HepG2 (cell line): ENCODE measurements around the gene APLP1. TPM values are rescaled to one million over a fixed set of nuclear protein-coding genes. Genes with fewer than 3 reads are reported as not detected.

Experiments used
- CCAR2 ChIP-seq: fragments of 200-400 bp; formaldehyde crosslinking; optimal IDR thresholded peaks from 2 replicates; pipeline ENCODE3; 2018; ENCODE audit warnings: low read depth, mild to moderate bottlenecking, low read length, moderate library complexity
- EED ChIP-seq: sonication (generic); formaldehyde crosslinking; IDR thresholded peaks from 2 replicates; pipeline ENCODE4 v1.5.0; 2020; ENCODE audit warnings: mild to moderate bottlenecking, missing genetic modification reagents
- HNRNPLL ChIP-seq: fragments of 200-400 bp; formaldehyde crosslinking; IDR thresholded peaks from 2 replicates; pipeline ENCODE4 v1.6.1; 2017; ENCODE audit warnings: mild to moderate bottlenecking, low read depth, low read length; ENCODE audit not compliant: poor library complexity, severe bottlenecking
- KLF11 ChIP-seq: IDR thresholded peaks from 2 replicates; pipeline ENCODE4 v1.6.1; 2016; ENCODE audit warnings: missing compliant biosample characterization
- RAD21 ChIP-seq: fragments of 450-650 bp; formaldehyde crosslinking; IDR thresholded peaks from 2 replicates; pipeline ENCODE4 v1.5.0; 2020; ENCODE audit warnings: mild to moderate bottlenecking
- SP140L ChIP-seq: sonication (generic); formaldehyde crosslinking; IDR thresholded peaks from 2 replicates; pipeline ENCODE4 v1.4.0; 2020; ENCODE audit warnings: missing genetic modification reagents, borderline replicate concordance
- XRCC5 ChIP-seq: fragments of 200-400 bp; formaldehyde crosslinking; optimal IDR thresholded peaks from 2 replicates; pipeline ENCODE3; 2017; ENCODE audit warnings: mild to moderate bottlenecking, low read length
- ZBTB20 ChIP-seq: sonication (generic); formaldehyde crosslinking; IDR thresholded peaks from 2 replicates; pipeline ENCODE4 v1.8.1; 2023; ENCODE audit warnings: missing genetic modification reagents, low read depth, mild to moderate bottlenecking, borderline replicate concordance
- ZFP62 ChIP-seq: sonication (generic); formaldehyde crosslinking; IDR thresholded peaks from 2 replicates; pipeline ENCODE4 v1.4.0; 2020; ENCODE audit warnings: missing genetic modification reagents
- ZFY ChIP-seq: sonication (generic); formaldehyde crosslinking; IDR thresholded peaks from 2 replicates; pipeline ENCODE4 v1.4.0; 2020; ENCODE audit warnings: missing genetic modification reagents
- ZNF207 ChIP-seq: fragments of 450-650 bp; IDR thresholded peaks from 2 replicates; pipeline ENCODE4 v1.6.1; 2016; ENCODE audit warnings: antibody characterized with exemption, borderline replicate concordance
- ZNF432 ChIP-seq: sonication (generic); formaldehyde crosslinking; IDR thresholded peaks from 2 replicates; pipeline ENCODE4 v1.5.0; 2020; ENCODE audit warnings: missing genetic modification reagents, mild to moderate bottlenecking, borderline replicate concordance
- ZNF446 ChIP-seq: sonication (generic); formaldehyde crosslinking; IDR thresholded peaks from 2 replicates; pipeline ENCODE4 v1.5.0; 2020; ENCODE audit warnings: mild to moderate bottlenecking, missing genetic modification reagents
- ZNF607 ChIP-seq: sonication (generic); formaldehyde crosslinking; IDR thresholded peaks from 2 replicates; pipeline ENCODE4 v1.5.1; 2020; ENCODE audit warnings: missing genetic modification reagents, mild to moderate bottlenecking, borderline replicate concordance
- ZNF629 ChIP-seq: sonication (generic); formaldehyde crosslinking; conservative IDR thresholded peaks from 2 replicates; pipeline ENCODE4 v1.5.0; 2020; ENCODE audit warnings: missing genetic modification reagents
- ZNF720 ChIP-seq: sonication (generic); formaldehyde crosslinking; IDR thresholded peaks from 2 replicates; pipeline ENCODE4 v1.4.0; 2020; ENCODE audit warnings: missing genetic modification reagents
- ZNF772 ChIP-seq: sonication (generic); formaldehyde crosslinking; IDR thresholded peaks from 2 replicates; pipeline ENCODE4 v1.5.0; 2020; ENCODE audit warnings: mild to moderate bottlenecking, missing genetic modification reagents
- polyA plus RNA-seq, 8 experiments: library from polyadenylated mRNA; depleted of rRNA in 3 of 8; stranded (reverse) in 7 of 8; unstranded in 1 of 8; fragments of >200 nt; fragmentation: Illumina TruSeq in 4 of 8; extraction: Trizol in 4 of 8; gene quantifications; 2 replicates each; pipeline versions ENCODE4 v1.2.1 to v1.2.3, GENCODE V29; 2011 to 2016; ENCODE audit warnings: low read depth in 4 of 8, missing spikeins in 1 of 8, mixed read lengths in 1 of 8; ENCODE audit not compliant: insufficient read depth in 1 of 8
- total RNA-seq, 5 experiments: library from RNA; depleted of rRNA; stranded (reverse); fragments of >200 nt; fragmentation: Illumina TruSeq; extraction: Trizol; gene quantifications; 2 replicates each; pipeline ENCODE4 v1.2.3, GENCODE V29; 2016; ENCODE audit warnings: low read depth in 1 of 5
- TF ChIP-seq, protein P1 (sequence below): sonication (generic); formaldehyde crosslinking; IDR thresholded peaks from 2 replicates; pipeline ENCODE4 v1.4.0; 2020; ENCODE audit warnings: missing genetic modification reagents
- TF ChIP-seq, protein P2 (sequence below): sonication (generic); formaldehyde crosslinking; conservative IDR thresholded peaks from 2 replicates; pipeline ENCODE4 v1.8.0; 2022; ENCODE audit warnings: missing genetic modification reagents
- TF ChIP-seq, protein P3 (sequence below): IDR thresholded peaks from 2 replicates; pipeline ENCODE4 v1.6.1; 2018; ENCODE audit warnings: missing genetic modification reagents, mild to moderate bottlenecking, missing compliant biosample characterization
- TF ChIP-seq, protein P4 (sequence below): sonication (generic); formaldehyde crosslinking; IDR thresholded peaks from 2 replicates; pipeline ENCODE4 v1.8.1; 2022; ENCODE audit warnings: mild to moderate bottlenecking, missing genetic modification reagents
- TF ChIP-seq, protein P5 (sequence below): sonication (generic); formaldehyde crosslinking; conservative IDR thresholded peaks from 2 replicates; pipeline ENCODE4 v1.4.0; 2020; ENCODE audit warnings: missing genetic modification reagents

Gene APLP1
- total and polyA plus RNA-seq, 2 of the 13 experiments (the other 11 are each of a cell fraction or from before 2014, with no cell fraction given), result 2.0 to 2.9 TPM

DNA sequence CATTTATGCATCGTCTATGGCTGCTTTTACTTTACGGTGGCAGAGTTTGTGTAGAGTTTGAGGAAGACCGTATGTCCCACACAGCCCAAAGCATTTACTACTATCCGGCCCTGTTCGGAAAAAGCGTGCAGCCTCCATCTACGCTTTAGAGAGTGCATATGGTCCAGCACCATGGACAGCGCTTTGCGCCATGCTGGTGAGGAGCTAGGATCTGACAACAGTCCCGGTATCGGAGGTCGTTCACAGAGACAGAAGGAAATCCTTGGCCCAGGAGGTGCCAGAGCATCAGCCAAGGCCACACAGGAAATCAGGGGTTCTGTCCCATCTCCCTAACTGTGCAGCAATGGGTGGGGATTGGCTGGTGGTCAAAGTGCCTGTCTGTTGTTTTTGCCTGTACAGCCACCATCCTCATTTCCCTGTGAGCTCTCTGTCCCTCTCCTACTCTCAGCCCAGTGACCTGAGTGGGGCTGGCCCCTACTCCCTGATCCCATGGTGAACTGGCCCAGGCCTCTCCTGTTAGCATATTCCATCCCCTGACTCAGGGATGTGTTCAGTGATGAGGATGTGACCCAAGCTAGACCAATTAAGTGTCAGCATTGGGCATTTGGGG is 39.6 kb upstream of the APLP1 start (continued):
- peak; percentile 33; the same call in 1 of the 2 replicates for TF ChIP-seq ZFY (CRISPR knock-in tag)
- peak; percentile 82; the same call in 1 of the 2 replicates for TF ChIP-seq ZNF432 (CRISPR knock-in tag)
- peak; percentile 99 for TF ChIP-seq KLF11 (CRISPR knock-in tag)
- TF ChIP-seq, protein P1, sequence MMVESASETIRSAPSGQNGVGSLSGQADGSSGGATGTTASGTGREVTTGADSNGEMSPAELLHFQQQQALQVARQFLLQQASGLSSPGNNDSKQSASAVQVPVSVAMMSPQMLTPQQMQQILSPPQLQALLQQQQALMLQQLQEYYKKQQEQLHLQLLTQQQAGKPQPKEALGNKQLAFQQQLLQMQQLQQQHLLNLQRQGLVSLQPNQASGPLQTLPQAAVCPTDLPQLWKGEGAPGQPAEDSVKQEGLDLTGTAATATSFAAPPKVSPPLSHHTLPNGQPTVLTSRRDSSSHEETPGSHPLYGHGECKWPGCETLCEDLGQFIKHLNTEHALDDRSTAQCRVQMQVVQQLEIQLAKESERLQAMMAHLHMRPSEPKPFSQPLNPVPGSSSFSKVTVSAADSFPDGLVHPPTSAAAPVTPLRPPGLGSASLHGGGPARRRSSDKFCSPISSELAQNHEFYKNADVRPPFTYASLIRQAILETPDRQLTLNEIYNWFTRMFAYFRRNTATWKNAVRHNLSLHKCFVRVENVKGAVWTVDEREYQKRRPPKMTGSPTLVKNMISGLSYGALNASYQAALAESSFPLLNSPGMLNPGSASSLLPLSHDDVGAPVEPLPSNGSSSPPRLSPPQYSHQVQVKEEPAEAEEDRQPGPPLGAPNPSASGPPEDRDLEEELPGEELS (CRISPR knock-in tag), result peak; percentile 36; the same call in 1 of the 2 replicates
- no peak for TF ChIP-seq ZNF207
- no peak for TF ChIP-seq ZNF629
- no peak for TF ChIP-seq CCAR2
- TF ChIP-seq EED (CRISPR knock-in tag), result no peak; the same call in 1 of the 2 replicates
- TF ChIP-seq SP140L (CRISPR knock-in tag), result peak; percentile 98; the same call in 1 of the 2 replicates
- peak; percentile 79 for TF ChIP-seq XRCC5
- TF ChIP-seq ZFP62 (CRISPR knock-in tag), result no peak
- TF ChIP-seq, protein P2, sequence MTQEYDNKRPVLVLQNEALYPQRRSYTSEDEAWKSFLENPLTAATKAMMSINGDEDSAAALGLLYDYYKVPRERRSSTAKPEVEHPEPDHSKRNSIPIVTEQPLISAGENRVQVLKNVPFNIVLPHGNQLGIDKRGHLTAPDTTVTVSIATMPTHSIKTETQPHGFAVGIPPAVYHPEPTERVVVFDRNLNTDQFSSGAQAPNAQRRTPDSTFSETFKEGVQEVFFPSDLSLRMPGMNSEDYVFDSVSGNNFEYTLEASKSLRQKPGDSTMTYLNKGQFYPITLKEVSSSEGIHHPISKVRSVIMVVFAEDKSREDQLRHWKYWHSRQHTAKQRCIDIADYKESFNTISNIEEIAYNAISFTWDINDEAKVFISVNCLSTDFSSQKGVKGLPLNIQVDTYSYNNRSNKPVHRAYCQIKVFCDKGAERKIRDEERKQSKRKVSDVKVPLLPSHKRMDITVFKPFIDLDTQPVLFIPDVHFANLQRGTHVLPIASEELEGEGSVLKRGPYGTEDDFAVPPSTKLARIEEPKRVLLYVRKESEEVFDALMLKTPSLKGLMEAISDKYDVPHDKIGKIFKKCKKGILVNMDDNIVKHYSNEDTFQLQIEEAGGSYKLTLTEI, result no peak; the same call in 1 of the 2 replicates
- TF ChIP-seq ZNF446 (CRISPR knock-in tag), result peak; percentile 84; the same call in 1 of the 2 replicates
- peak; percentile 95; the same call in 1 of the 2 replicates for TF ChIP-seq ZNF607 (CRISPR knock-in tag)
- peak; percentile 96; the same call in 1 of the 2 replicates for TF ChIP-seq ZBTB20 (CRISPR knock-in tag)
- no peak for TF ChIP-seq RAD21 (CRISPR knock-in tag)
- no peak for TF ChIP-seq HNRNPLL
- TF ChIP-seq, protein P3, sequence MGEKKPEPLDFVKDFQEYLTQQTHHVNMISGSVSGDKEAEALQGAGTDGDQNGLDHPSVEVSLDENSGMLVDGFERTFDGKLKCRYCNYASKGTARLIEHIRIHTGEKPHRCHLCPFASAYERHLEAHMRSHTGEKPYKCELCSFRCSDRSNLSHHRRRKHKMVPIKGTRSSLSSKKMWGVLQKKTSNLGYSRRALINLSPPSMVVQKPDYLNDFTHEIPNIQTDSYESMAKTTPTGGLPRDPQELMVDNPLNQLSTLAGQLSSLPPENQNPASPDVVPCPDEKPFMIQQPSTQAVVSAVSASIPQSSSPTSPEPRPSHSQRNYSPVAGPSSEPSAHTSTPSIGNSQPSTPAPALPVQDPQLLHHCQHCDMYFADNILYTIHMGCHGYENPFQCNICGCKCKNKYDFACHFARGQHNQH, result peak; percentile 92; the same call in 1 of the 2 replicates
- TF ChIP-seq, protein P4, sequence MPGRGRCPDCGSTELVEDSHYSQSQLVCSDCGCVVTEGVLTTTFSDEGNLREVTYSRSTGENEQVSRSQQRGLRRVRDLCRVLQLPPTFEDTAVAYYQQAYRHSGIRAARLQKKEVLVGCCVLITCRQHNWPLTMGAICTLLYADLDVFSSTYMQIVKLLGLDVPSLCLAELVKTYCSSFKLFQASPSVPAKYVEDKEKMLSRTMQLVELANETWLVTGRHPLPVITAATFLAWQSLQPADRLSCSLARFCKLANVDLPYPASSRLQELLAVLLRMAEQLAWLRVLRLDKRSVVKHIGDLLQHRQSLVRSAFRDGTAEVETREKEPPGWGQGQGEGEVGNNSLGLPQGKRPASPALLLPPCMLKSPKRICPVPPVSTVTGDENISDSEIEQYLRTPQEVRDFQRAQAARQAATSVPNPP (CRISPR knock-in tag), result no peak
- TF ChIP-seq, protein P5, sequence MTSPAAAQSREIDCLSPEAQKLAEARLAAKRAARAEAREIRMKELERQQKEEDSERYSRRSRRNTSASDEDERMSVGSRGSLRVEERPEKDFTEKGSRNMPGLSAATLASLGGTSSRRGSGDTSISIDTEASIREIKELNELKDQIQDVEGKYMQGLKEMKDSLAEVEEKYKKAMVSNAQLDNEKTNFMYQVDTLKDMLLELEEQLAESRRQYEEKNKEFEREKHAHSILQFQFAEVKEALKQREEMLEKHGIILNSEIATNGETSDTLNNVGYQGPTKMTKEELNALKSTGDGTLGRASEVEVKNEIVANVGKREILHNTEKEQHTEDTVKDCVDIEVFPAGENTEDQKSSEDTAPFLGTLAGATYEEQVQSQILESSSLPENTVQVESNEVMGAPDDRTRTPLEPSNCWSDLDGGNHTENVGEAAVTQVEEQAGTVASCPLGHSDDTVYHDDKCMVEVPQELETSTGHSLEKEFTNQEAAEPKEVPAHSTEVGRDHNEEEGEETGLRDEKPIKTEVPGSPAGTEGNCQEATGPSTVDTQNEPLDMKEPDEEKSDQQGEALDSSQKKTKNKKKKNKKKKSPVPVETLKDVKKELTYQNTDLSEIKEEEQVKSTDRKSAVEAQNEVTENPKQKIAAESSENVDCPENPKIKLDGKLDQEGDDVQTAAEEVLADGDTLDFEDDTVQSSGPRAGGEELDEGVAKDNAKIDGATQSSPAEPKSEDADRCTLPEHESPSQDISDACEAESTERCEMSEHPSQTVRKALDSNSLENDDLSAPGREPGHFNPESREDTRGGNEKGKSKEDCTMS (CRISPR knock-in tag), result peak; percentile 96
- peak; percentile 93 for TF ChIP-seq ZNF772
- TF ChIP-seq ZNF720 (CRISPR knock-in tag), result peak; percentile 97
